Erythroblast (primary cell): ENCODE measurements around the gene ELOVL1.

Source experiments
- GATA1 ChIP-seq: IDR thresholded peaks from 2 replicates; pipeline ENCODE4 v1.6.1; 2011; ENCODE audit warnings: low read depth, mild to moderate bottlenecking, control low read depth, low read length, moderate library complexity
- POLR2A ChIP-seq: IDR thresholded peaks from 2 replicates; pipeline ENCODE4 v1.6.1; 2011; ENCODE audit warnings: mild to moderate bottlenecking, low read length

GRCh38 chr1:43346636-43347035 is 21.2 kb downstream of the ELOVL1 start:
- TF ChIP-seq POLR2A (no peak), GATA1 (no peak)
